Measurements from ENCODE around the gene SFXN5. TPM values are rescaled to one million over a fixed set of nuclear protein-coding genes. Genes with fewer than 3 reads are reported as not detected.

The SFXN5 gene
- total and polyA plus RNA-seq, 2 of the 4 experiments (the other 2 are of a cell fraction): 8.6 to 17.0 TPM

DNA sequence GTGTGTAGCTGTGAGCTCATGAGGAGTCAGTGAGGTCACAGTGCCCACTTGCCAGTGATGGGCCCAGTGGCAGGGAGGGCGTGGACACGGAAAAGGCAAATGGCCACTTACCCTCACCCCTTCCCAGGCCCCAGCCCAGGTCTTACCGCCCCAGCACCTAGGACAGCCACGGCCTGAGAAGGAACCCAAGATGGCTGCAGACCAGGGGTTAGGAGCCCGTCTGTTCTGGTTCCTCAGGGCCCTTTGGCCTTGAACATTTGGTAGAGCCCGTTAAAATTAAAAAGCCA is 80.1 kb downstream of the SFXN5 start:
- Histone ChIP-seq H3K4me3 (ENCODE audit: insufficient read depth, low read depth, low read length) (no peak overlapping the region), H2AK5ac (ENCODE audit: low read depth, low read length) (no peak overlapping the region), H4K91ac (ENCODE audit: insufficient read depth, low read depth, low read length) (no peak overlapping the region), H3K23ac (ENCODE audit: low read depth, low read length) (no peak overlapping the region), H4K8ac (ENCODE audit: low read depth in 2 of 2, low read length in 2 of 2) (no peak overlapping the region), H2BK5ac (ENCODE audit: low read depth, low read length, poor library complexity, severe bottlenecking) (no peak overlapping the region), H2BK120ac (ENCODE audit: low read depth, low read length) (no peak overlapping the region), H3K4me1 (ENCODE audit: control insufficient read depth, insufficient read depth, low read length) (no peaks in the 10 kb centered on the region), H2BK20ac (ENCODE audit: low read depth, low read length) (no peak overlapping the region), H3K79me1 (ENCODE audit: low read depth in 1 of 2, low read length in 2 of 2) (no peaks in the 10 kb centered on the region), H3K36me3 (ENCODE audit: control insufficient read depth, insufficient read depth, low read length) (peaks cover 3% of the 10 kb centered on the region; the same call in 1 of the 2 replicates), H2AFZ (replicated peaks; ENCODE audit: low read length, poor library complexity) (no peak overlapping the region), H3K9me1 (ENCODE audit: insufficient read depth, low read length) (0 out of 2 replicates have a peak, but pooled peaks cover 2% of the 10 kb centered on the region), H3K9ac (ENCODE audit: low read depth, low read length) (no peak overlapping the region), H3K4ac (ENCODE audit: low read depth, low read length) (no peak overlapping the region), H2BK15ac (ENCODE audit: low read depth, low read length) (no peak overlapping the region), H3K4me2 (ENCODE audit: low read depth, low read length) (no peak overlapping the region), H2AK9ac (replicated peaks; ENCODE audit: low read depth, low read length, poor library complexity) (no peak overlapping the region), H3K27ac (ENCODE audit: insufficient read depth, low read length) (no peak overlapping the region), H3K18ac (ENCODE audit: low read depth, low read length) (no peak overlapping the region), H3K9me3 (ENCODE audit: control insufficient read depth, insufficient read depth, low read length) (no peaks in the 10 kb centered on the region), H3K27me3 (ENCODE audit: control insufficient read depth, insufficient read depth, low read length) (no peaks in the 10 kb centered on the region), H4K5ac (ENCODE audit: low read depth, low read length) (no peak overlapping the region), H3K14ac (replicated peaks; ENCODE audit: low read depth, low read length) (no peak overlapping the region), H4K20me1 (ENCODE audit: insufficient read depth, low read length) (no peaks in the 10 kb centered on the region; the same call in 1 of the 2 replicates), H3K56ac (ENCODE audit: extremely low read depth, insufficient read depth, low read length) (no peak overlapping the region)
- 100% methylated on average over 4 of the region's 6 CpGs; no CpG with 5 or more reads in 1 of the 2 experiments for WGBS, 2 experiments (ENCODE audit: extremely low coverage in 2 of 2, insufficient read length in 1 of 2)
- intact Hi-C loops (cut with micrococcal nuclease) (loop anchor here (5.0 kb wide), 1 partner anchor 186 kb away; no protein-coding TSS in a partner anchor), in situ Hi-C loops (cut with MboI; ENCODE audit: low sequenced_read_pairs) (no loop called here), dilution Hi-C loops (cut with HindIII; ENCODE audit: low sequenced_read_pairs, unreplicated experiment) (no loop called here)
- TF ChIP-seq ELK1 (IDR thresholded peaks at IDR 0.05; ENCODE audit: borderline replicate concordance, low read depth, low read length): no peak
- TF ChIP-seq NFE2L2 (IDR thresholded peaks at IDR 0.05; ENCODE audit: low read depth, low read length): no peak
- no peak for TF ChIP-seq RFX5 (IDR thresholded peaks at IDR 0.05; ENCODE audit: low read depth, low read length)
- TF ChIP-seq RAD21 (IDR thresholded peaks at IDR 0.05; ENCODE audit: low read length): no peak
- no peak for TF ChIP-seq CHD1 (IDR thresholded peaks at IDR 0.05; ENCODE audit: low read depth, low read length)
- no peak for TF ChIP-seq MAFK (IDR thresholded peaks at IDR 0.05; ENCODE audit: low read depth, low read length)
- no peak for TF ChIP-seq CEBPB (IDR thresholded peaks at IDR 0.05; ENCODE audit: low read depth, low read length)
- no peak for TF ChIP-seq RCOR1 (IDR thresholded peaks at IDR 0.05; ENCODE audit: insufficient replicate concordance, low read length)
- TF ChIP-seq BHLHE40 (IDR thresholded peaks at IDR 0.05; ENCODE audit: low read depth, low read length): no peak
- TF ChIP-seq USF2 (IDR thresholded peaks at IDR 0.05; ENCODE audit: low read depth, low read length): no peak
- ATAC-seq (ENCODE audit: low read depth) (no peak), DNase-seq (no peak)
- CTCF ChIA-PET: interaction anchor here (1.0 to 1.4 kb wide), 3 partner anchors 98 to 166 kb away, joined by 3 to 4 read pairs (median 3); no protein-coding TSS in a partner anchor
- BruUV-seq (replicated peaks): no TSS peak
- POLR2A ChIA-PET (ENCODE audit: unreplicated experiment): no interaction called here

Data from IMR-90 (cell line).